Putamen (tissue), 1 donor: ENCODE measurements around the gene PHF5A.
A peak's percentile ranks its signal among the peaks of the same experiment; 100 is the strongest.
"Not testable (repeated sequence)": the region's sequence is repeated elsewhere in the genome, so short reads cannot be mapped to it uniquely, and the experiment has no call there.

ENCODE experiments used
- DNase-seq: peaks from one replicate; pipeline ENCODE4 v3.0.0-alpha.2; 2016; ENCODE audit warnings: low spot score

The PHF5A gene

GRCh38 chr22:41447435-41448188, 20.9 kb downstream of the PHF5A start:
- DNase-seq, result peak; percentile 82

DNA sequence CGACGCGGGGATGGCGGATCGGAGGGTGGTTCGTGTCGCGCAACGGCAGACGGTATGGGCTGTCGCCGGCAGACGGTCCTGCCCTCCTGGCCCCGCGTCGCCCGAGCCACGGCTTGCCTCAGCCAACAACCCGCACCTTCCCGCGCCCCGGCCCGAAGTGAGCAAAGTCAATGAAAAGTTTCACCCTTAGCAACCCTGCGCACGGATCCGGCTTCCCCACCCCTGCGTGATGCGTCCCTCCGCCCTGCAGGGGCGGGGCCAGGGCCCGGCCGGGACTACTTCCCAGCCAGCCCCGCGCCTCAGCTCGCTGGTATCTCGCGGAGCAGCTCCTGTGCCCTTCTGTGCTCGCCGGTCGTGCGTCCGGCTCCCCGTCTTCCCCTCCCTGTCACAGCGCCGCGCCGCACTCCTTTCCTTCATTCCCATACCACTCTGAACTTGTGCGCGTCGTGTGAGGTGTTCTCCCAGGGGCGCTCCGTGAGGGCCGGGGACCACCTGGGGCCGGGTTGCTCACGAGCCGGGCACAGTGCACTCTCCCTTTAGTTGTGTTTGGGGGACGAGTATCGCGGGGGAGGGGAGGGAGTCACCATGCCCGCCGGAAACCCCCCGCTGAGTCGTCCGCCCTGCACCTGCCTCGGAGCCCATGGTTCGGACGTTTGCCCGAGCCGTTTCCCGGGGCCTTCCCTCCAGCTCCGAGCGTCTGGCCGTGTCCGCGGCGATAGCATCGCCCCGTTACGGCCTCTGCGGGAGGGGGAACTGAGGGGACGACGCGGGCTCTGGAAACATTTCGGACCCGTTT, 21.7 kb downstream of the PHF5A start, which contains the start of gene TOB2:
TSS of gene TOB2 (minus strand) at position 163 of the 796 bp plus-strand sequence. CDS start 9,456 bp downstream, outside the sequence.
- peak; percentile 97 for DNase-seq

DNA sequence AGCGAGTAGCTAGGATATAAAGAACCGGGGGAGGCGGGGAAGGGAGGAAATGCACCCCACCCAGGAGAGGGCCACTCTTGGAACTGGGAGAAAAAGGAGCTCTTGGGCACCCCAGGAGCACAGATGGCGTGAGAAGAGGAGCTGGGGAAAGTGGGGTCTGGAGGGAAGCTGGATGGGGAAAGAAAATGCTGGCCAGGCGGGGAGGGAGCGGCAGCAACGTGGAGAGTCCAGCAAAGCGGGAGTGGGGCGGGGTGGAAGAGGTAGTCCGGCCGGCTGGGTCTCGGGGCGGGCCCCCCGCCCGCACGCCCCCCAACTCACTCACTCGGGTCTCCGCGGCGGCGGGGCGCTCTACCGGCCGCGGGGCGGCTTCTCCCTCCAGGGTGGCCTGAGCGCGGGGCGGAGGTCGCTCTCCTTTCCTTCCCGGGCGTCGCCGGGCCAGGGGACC, 22.4 kb downstream of the PHF5A start:
- DNase-seq, result peak; percentile 34

DNA sequence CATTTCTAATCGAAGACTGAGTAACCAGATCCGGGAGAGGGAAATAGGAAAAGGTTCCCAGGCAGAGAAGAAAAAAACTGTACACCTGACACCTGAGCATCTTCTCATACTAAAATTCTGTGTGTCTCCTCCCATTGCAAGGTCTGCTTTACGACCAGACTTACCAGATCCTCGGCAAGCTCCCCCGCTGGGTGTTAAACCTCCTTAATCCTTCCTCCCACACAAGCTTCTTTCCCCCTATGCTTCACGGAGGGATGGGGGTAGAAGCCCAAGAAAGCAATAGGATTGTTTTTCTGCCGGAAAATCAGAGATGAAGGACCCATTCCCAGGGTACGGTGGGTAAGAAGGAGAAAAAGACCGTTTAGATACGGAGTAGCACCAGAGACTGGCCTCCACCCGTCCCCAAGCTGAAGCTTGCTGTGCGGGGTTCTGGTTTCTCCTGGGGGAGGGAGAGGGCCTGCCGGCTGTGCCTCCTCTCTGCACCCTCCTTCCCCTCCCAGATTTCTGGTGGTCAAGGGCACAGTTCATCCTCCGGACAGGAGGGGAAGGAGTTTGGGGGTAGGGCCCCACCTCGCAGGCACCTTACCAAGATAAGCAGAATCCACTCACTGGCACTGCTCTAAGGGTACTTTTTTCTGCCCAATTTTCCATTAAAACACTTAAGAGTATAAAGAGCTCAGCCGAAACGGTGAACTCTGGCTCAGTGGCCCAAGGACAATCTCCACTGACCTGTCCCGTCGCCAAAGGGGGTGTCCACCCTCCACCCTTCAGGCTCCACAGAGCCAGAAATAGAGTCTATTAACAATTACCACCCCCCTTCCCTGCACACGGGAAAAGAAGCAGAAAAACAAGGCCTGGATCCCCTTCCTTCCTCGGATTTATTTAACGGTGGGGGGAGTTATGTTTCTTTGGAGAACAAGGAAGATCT, 23.1 kb downstream of the PHF5A start:
- peak; percentile 65 for DNase-seq

GRCh38 chr22:41444360-41445128, 23.9 kb downstream of the PHF5A start:
- peak; percentile 91 for DNase-seq

DNA sequence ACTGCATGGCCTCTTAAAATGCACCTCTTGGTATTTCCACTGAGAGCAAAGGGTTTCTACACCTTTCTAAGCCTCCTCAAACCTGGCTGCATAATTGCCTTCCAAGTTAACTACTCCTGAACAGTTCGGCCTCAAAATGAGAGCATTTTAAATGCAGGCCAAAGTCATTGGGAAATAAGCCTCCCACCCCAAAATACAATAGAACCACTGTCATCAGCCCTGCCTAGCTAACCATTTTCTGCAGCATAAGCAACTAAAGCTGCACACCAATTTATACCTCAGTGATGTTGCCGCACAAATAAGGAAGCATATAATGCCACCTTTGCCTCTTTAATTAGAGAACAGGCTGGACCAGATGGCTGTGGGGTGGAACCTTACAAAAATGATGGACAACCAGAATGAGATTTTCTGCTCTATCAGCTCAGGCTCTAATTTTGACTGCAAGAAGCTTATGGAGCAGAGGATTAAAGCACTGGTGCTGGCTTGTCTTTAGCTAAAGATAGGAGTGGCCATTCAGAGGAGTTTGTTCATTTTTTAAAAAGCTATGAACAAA, 26.2 kb downstream of the PHF5A start:
- DNase-seq, result no peak

DNA sequence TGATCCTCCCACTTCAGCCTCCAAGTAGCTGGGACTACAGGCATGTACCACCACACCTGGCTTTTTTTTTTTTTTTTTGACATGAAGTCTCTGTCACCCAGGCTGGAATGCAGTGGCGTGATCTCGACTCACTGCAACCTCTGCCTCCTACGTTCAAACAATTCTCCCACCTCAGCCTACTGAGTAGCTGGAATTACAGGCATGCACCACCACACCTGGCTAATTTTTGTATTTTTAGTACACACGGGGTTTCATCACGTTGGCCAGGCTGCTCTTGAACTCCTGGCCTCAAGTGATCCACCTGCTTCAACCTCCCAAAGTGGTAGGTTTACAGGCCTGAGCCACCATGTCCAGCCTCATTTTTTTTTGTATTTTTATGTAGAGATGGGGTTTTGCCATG, 28.0 kb downstream of the PHF5A start:
- not testable (repeated sequence) for DNase-seq

DNA sequence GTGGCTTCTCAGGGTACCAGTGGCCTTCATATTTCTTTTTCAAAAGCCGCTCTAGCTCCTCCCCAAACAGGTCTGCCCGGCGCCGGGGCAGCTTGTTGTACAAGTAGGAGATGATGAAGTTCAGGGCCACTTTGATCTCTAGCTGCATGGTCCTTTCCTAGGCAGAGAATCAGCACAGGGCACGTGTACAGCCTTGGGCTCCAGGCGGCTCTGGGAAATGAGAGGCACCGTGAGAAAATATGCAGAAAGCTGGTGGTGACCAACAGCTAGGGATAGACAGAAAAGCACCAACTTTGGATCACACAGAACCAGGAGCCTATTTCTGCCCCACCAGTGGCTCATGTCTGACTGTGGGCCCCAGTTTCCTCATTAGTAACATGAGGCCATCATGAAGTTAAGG, 31.3 kb downstream of the PHF5A start:
- DNase-seq, result no peak

- DNase-seq, result no peak
Measured at GRCh38 chr22:41436322-41437113, 32.0 kb downstream of the PHF5A start.

- no peak for DNase-seq
Measured at GRCh38 chr22:41435560-41435959, 32.9 kb downstream of the PHF5A start.

DNA sequence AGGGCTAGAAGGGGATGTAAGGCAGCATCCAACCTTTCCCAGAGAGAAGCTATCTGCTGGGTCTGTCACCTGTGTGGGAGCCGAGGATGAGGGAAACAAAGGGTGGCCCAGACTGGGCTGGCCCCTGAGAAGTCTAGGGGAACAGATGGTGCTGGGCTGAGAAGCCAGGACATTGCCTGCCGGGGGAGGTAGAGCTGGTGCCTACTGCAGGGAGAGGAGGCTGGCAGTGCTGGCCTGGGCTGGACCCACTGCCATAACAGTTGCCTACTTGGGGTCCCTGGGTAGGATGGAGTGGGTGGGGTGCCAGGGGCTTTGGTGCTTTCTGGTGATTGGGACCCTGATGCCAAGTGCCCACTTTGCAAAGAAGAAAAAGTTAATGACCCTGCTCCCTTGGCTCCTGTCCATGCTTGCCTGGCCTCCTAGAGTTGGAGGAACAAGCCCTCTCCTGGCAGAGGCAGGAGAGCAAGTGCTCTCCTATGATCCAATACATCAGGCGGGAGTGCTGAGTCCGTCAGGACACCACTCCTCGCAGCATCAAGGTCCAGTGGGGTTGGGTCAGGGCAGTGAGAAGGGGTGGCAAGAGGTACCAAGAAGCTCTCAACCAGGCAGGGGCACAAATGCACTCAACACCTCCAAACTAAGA, 34.0 kb downstream of the PHF5A start:
- DNase-seq, result not testable (repeated sequence)

GRCh38 chr22:41433480-41433879, 35.0 kb downstream of the PHF5A start:
- not testable (repeated sequence) for DNase-seq

- no peak for DNase-seq
Measured at GRCh38 chr22:41431656-41432055, 36.8 kb downstream of the PHF5A start.

DNA sequence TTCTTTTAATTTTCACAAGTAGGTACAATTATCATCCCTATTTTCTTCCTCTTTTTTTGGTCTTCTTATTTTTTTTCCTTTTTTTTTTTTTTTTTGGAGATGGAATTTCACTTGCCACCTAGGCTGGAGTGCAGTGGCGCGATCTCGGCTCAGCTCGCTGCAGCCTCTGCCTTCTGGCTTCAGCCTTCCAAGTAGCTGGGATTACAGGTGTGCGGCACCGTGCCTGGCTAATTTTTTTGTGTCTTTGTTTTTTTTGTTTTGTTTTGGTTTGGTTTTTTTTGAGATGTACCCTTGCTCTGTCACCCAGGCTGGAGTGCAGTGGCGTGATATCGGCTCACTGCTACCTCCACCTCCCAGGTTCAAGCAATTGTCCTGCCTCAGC, 38.5 kb downstream of the PHF5A start:
- no peak for DNase-seq

DNA sequence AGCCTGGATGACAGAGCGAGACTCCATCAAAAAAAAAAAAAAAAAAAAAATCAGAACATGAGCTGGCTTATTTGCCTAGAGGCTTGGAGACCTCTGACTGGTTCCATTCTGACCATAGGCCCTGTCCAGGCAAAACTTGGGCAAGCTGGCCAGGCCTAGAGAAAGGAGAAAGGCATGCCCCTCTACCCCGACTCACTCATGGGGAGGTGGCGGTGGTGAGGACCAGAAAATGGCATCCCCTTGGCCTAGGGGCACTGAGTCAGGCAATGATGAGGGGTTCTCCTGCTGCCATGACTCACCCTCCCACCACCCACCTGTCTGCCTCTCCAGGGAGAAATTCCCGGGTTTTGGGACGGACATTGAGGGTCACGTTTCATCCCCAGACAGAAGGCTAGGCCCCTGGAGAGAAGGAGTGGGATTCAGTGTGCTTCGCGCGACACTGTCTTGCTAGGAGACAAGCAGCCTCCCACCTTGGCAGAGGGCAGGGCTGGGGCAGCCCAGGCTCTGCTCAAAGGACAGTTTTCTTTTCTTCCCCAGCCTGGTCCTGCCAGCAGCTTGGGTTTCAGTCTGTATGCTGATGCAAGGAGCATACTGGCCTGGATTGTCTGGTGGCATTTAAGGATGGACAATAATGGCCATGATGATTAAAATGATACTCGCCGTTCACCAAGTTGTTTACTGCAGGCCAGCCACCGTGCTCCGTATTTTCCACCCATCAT, 39.1 kb downstream of the PHF5A start:
- no peak for DNase-seq

DNA sequence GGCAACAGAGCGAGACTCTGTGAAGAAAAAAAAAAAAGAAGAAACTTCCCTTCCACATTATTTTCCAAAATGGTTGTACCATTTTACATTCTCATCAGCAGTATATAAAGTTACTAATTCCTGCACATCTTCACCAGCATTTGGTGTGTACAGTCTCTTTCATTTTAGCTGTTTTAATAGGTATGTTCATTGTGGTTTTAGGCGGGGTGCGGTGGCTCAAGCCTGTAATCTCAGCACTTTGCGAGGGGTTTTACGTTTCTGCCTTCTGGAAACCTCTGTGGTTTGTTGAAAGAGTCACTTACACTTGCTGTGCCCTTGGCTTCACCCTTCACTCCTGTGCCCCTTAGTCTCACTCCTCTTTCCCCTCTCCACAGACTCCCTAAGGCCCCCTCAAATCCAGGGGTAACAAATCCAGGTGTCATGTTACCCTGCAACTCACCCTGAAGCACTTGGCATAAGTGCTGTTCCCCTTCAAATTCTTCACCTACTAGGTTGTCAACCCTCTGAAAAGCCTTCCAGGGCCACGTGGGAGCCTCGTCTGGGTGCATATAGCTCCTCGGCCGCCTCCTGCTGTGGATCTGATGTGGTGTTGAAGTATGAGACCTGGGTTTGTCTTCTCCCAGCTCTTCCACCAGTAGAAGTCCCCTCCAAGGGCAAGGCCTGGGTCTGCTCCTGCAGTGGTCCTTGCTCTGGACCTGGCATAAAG, 42.7 kb downstream of the PHF5A start:
- DNase-seq, result no peak

DNA sequence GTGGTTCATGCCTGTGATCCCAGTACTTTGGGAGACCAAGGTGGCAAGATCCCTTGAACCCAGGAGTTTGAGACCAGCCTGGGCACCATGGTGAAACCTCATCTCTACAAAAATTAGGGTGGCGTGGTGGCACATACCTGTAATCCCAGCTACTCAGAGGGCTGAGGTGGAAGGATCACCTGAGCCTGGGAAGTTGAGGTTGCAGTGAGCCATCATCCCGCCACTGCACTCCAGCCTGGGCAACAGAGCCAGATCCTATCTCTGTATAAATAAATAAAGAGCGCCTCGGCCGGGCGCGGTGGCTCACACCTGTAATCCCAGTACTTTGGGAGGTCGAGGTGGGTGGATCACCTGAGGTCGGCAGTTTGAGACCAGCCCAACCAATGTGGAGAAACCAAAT, 49.8 kb downstream of the PHF5A start:
- DNase-seq, result no peak
